Ovary (tissue), 9 donors: ENCODE results near the gene BTK. TPM values are rescaled to one million over a fixed set of nuclear protein-coding genes. Genes with fewer than 3 reads are reported as not detected.

Experiments used
- DNase-seq, 5 donors: peaks; one replicate each; pipeline ENCODE4 v3.0.0-alpha.2; 2019 to 2020
- H3K27ac ChIP-seq, 2 donors: fragments of 200-600 bp; one replicate each; pipeline versions ENCODE4 v1.5.1 to v1.8.0; 2019 to 2022
- H3K27me3 ChIP-seq: fragments of 200-600 bp; one replicate; pipeline ENCODE4 v1.8.0; 2022
- H3K36me3 ChIP-seq: fragments of 200-600 bp; sonication (generic); one replicate; pipeline ENCODE4 v1.5.1; 2019
- H3K4me1 ChIP-seq: one replicate; pipeline ENCODE4 v1.8.1; 2013; ENCODE audit warnings: mild to moderate bottlenecking, moderate library complexity; ENCODE audit not compliant: insufficient read depth
- H3K4me3 ChIP-seq: fragments of 200-600 bp; sonication (generic); one replicate; pipeline ENCODE4 v1.5.1; 2017
- H3K9me3 ChIP-seq, 2 donors: fragments of 200-600 bp in 1 of 2; sonication (generic) in 1 of 2; one replicate each; pipeline versions ENCODE4 v1.5.1 to v1.8.1; 2013 to 2019; ENCODE audit warnings: mild to moderate bottlenecking in 1 of 2, moderate library complexity in 1 of 2
- CTCF ChIP-seq, 3 donors: fragments of 450-650 bp in 2 of 3; fragments of 200-600 bp in 1 of 3; IDR thresholded peaks; one replicate each; pipeline versions ENCODE4 v1.5.1 to v1.8.0; 2016 to 2022; ENCODE audit warnings: antibody characterized with exemption in 3 of 3, mild to moderate bottlenecking in 1 of 3
- EP300 ChIP-seq: sonication (generic); formaldehyde crosslinking; IDR thresholded peaks from one replicate; pipeline ENCODE4 v1.6.1; 2017; ENCODE audit warnings: antibody characterized with exemption
- POLR2A ChIP-seq: fragments of 450-650 bp; IDR thresholded peaks from one replicate; pipeline ENCODE4 v1.6.1; 2017; ENCODE audit warnings: antibody characterized with exemption, mild to moderate bottlenecking, moderate library complexity
- WGBS, 3 donors: extraction: QIAGEN DNeasy Blood & Tissue Kit in 1 of 3; methylation state at CpG; one replicate each; pipeline versions ENCODE4 v1.1.5 to v1.1.7; 2013 to 2017; 5-methylcytosine and 5-hydroxymethylcytosine counted together
- intact Hi-C, 4 donors: fragments of 100-400 bp; cut with DNase I; formaldehyde crosslinking; loops; one replicate each; pipeline versions ENCODE4 v1.11.0 to v1.15.1; 2022 to 2023
- polyA plus RNA-seq, 2 donors: library from polyadenylated mRNA; stranded (reverse); fragments of 200-250 nt in 1 of 2; fragments of 350-450 nt in 1 of 2; fragmentation: Illumina TruSeq in 1 of 2; extraction: RNeasy Lipid Tissue Mini Kit (QIAGEN cat#74804) in 1 of 2; gene quantifications; one replicate each; pipeline ENCODE4 v1.2.3, GENCODE V29; 2013 to 2014
- total RNA-seq, 7 donors: library from RNA; depleted of rRNA in 2 of 7; stranded (reverse); fragments of >200 nt in 2 of 7; fragmentation: NEBNext Ultra II Directional in 3 of 7; extraction: Animal tissue kit (Norgen Biotek cat#: 25700) in 3 of 7; gene quantifications; one replicate each; pipeline versions ENCODE4 v1.1.0 to v1.2.4, GENCODE V29; 2016 to 2023
- donor health status: DM: no; HTN: no; CAD: no; lungs with moderate emphysema.
- donor health status: DM: no; HTN: no; CAD: no.
- donor health status: Bipolar disorder and iron deficiency.
- donor health status: DM: yes; HTN: yes; CAD: no.
- donor health status: DM: no; HTN: no; CAD: no.
- donor health status: DM: yes; HTN: yes; CAD: no.

BTK gene
- total and polyA plus RNA-seq, 9 donors, result 0.81 to 7.5 (median 1.3) TPM

- TF ChIP-seq EP300, result no peak
- no peak for TF ChIP-seq POLR2A
- TF ChIP-seq CTCF (IDR thresholded peaks at IDR 0.05), result no peak
- H3K27me3 ChIP-seq, result no peaks in the 10 kb centered on the region
- no peak overlapping the region for H3K4me3 ChIP-seq
- H3K4me1 ChIP-seq, result no peaks in the 10 kb centered on the region
- no peak for DNase-seq
- intact Hi-C loops, result no loop called here
- no peak overlapping the region for H3K27ac ChIP-seq
- 65 to 70% (median 68%) methylated on average over 6 of the region's 6 CpGs for WGBS, 3 donors
- H3K36me3 ChIP-seq, result no peaks in the 10 kb centered on the region
- no peaks in the 10 kb centered on the region for H3K9me3 ChIP-seq
Measured at GRCh38 chrX:101386542-101386885, 523 bp upstream of the BTK start.

GRCh38 chrX:101385026-101385684 lies 836 bp downstream of the BTK start:
- Histone ChIP-seq H3K36me3 (no peaks in the 10 kb centered on the region), H3K4me3 (no peak overlapping the region), H3K27me3 (no peaks in the 10 kb centered on the region), H3K9me3 (no peaks in the 10 kb centered on the region), H3K4me1 (no peaks in the 10 kb centered on the region), H3K27ac (no peak overlapping the region)
- no peak for DNase-seq
- TF ChIP-seq POLR2A, result no peak
- TF ChIP-seq CTCF (IDR thresholded peaks at IDR 0.05), result no peak
- TF ChIP-seq EP300, result no peak
- intact Hi-C loops, result no loop called here
- 68 to 77% (median 72%) methylated on average over 7 of the region's 7 CpGs for WGBS, 3 donors

- Histone ChIP-seq H3K27me3 (no peaks in the 10 kb centered on the region), H3K4me1 (no peaks in the 10 kb centered on the region), H3K27ac (no peak overlapping the region), H3K9me3 (no peaks in the 10 kb centered on the region), H3K36me3 (no peaks in the 10 kb centered on the region), H3K4me3 (no peak overlapping the region)
- no peak for DNase-seq
- intact Hi-C loops, result no loop called here
- 56 to 61% (median 58%) methylated on average over 4 of the region's 4 CpGs for WGBS, 3 donors
- TF ChIP-seq EP300 (no peak), POLR2A (no peak), CTCF (IDR thresholded peaks at IDR 0.05) (no peak)
Measured at GRCh38 chrX:101383679-101384205, 2.2 kb downstream of the BTK start.

GRCh38 chrX:101377547-101377946 lies 8.4 kb downstream of the BTK start:
- no peaks in the 10 kb centered on the region for H3K9me3 ChIP-seq
- no peaks in the 10 kb centered on the region for H3K4me1 ChIP-seq
- H3K27me3 ChIP-seq, result no peaks in the 10 kb centered on the region
- intact Hi-C loops, result no loop called here
- H3K4me3 ChIP-seq, result no peak overlapping the region
- no peaks in the 10 kb centered on the region for H3K36me3 ChIP-seq
- no peak for DNase-seq
- no peak overlapping the region for H3K27ac ChIP-seq
- 58 to 61% (median 60%) methylated on average over 1 of the region's 1 CpG for WGBS, 3 donors
- no peak for TF ChIP-seq CTCF (IDR thresholded peaks at IDR 0.05)
- no peak for TF ChIP-seq POLR2A
- no peak for TF ChIP-seq EP300
